ENCODE results near the gene EDRF1.

EDRF1 gene

GRCh38 chr10:125719173-125720001 lies at the start of gene EDRF1:
EDRF1 (plus strand) TSS chr10:125719709; CDS start chr10:125719808, 99 bp downstream.
- TF ChIP-seq ZBTB7A (IDR thresholded peaks at IDR 0.05; ENCODE audit: low read depth) (peak; percentile 90), FOXM1 (IDR thresholded peaks at IDR 0.05; ENCODE audit: borderline replicate concordance, low read depth) (no peak), USF1 (IDR thresholded peaks at IDR 0.05) (peak; percentile 53; the same call in 1 of the 2 replicates), EP300 (IDR thresholded peaks at IDR 0.05; ENCODE audit: borderline replicate concordance) (no peak; the same call in 1 of the 2 replicates), RAD21 (IDR thresholded peaks at IDR 0.05; ENCODE audit: low read depth) (peak; percentile 17; the same call in 1 of the 2 replicates), TCF12 (IDR thresholded peaks at IDR 0.05; ENCODE audit: low read depth) (peak; percentile 43; the same call in 1 of the 2 replicates), TEAD4 (IDR thresholded peaks at IDR 0.05) (no peak), MAX (IDR thresholded peaks at IDR 0.05) (peak; percentile 95), NFIC (IDR thresholded peaks at IDR 0.05) (peak; percentile 54), YY1 (IDR thresholded peaks at IDR 0.05; ENCODE audit: low read depth) (peak; percentile 71; the same call in 1 of the 2 replicates), TAF1 (IDR thresholded peaks at IDR 0.05; ENCODE audit: low read depth) (peak; percentile 95), EGR1 (IDR thresholded peaks at IDR 0.05) (no peak; the same call in 1 of the 2 replicates), CREB1 (IDR thresholded peaks at IDR 0.05; ENCODE audit: low read depth) (peak; percentile 59), CEBPB (IDR thresholded peaks at IDR 0.05) (no peak; the same call in 1 of the 2 replicates)

- TF ChIP-seq CREB1 (IDR thresholded peaks at IDR 0.05; ENCODE audit: low read depth) (no peak), FOXM1 (IDR thresholded peaks at IDR 0.05; ENCODE audit: borderline replicate concordance, low read depth) (no peak), TCF12 (IDR thresholded peaks at IDR 0.05; ENCODE audit: low read depth) (no peak), NFIC (IDR thresholded peaks at IDR 0.05) (no peak), CEBPB (IDR thresholded peaks at IDR 0.05) (no peak), RAD21 (IDR thresholded peaks at IDR 0.05; ENCODE audit: low read depth) (no peak), REST (IDR thresholded peaks at IDR 0.05; ENCODE audit: low read depth) (no peak), TEAD4 (IDR thresholded peaks at IDR 0.05) (no peak), EP300 (IDR thresholded peaks at IDR 0.05; ENCODE audit: borderline replicate concordance) (no peak)
Measured at GRCh38 chr10:125672884-125673283, 46.6 kb upstream of the EDRF1 start.

GRCh38 chr10:125679436-125679835 lies 40.1 kb upstream of the EDRF1 start:
- no peak for TF ChIP-seq CREB1 (IDR thresholded peaks at IDR 0.05; ENCODE audit: low read depth)
- no peak for TF ChIP-seq EP300 (IDR thresholded peaks at IDR 0.05; ENCODE audit: borderline replicate concordance)
- TF ChIP-seq TAF1 (IDR thresholded peaks at IDR 0.05; ENCODE audit: low read depth): no peak
- no peak for TF ChIP-seq TCF12 (IDR thresholded peaks at IDR 0.05; ENCODE audit: low read depth)
- TF ChIP-seq MAX (IDR thresholded peaks at IDR 0.05): no peak
- TF ChIP-seq FOXM1 (IDR thresholded peaks at IDR 0.05; ENCODE audit: borderline replicate concordance, low read depth): no peak
- TF ChIP-seq NFIC (IDR thresholded peaks at IDR 0.05): no peak
- no peak for TF ChIP-seq REST (IDR thresholded peaks at IDR 0.05; ENCODE audit: low read depth)
- TF ChIP-seq USF1 (IDR thresholded peaks at IDR 0.05): no peak
- no peak for TF ChIP-seq CEBPB (IDR thresholded peaks at IDR 0.05)

GRCh38 chr10:125683063-125683462 lies 36.4 kb upstream of the EDRF1 start, which contains the start of gene TEX36:
TEX36 (minus strand) TSS chr10:125683163; CDS start chr10:125682989, 174 bp downstream.
- TF ChIP-seq REST (IDR thresholded peaks at IDR 0.05; ENCODE audit: low read depth) (no peak), CREB1 (IDR thresholded peaks at IDR 0.05; ENCODE audit: low read depth) (no peak), ZBTB7A (IDR thresholded peaks at IDR 0.05; ENCODE audit: low read depth) (no peak), EP300 (IDR thresholded peaks at IDR 0.05; ENCODE audit: borderline replicate concordance) (no peak), MAX (IDR thresholded peaks at IDR 0.05) (no peak), TAF1 (IDR thresholded peaks at IDR 0.05; ENCODE audit: low read depth) (no peak), CEBPB (IDR thresholded peaks at IDR 0.05) (no peak), TCF12 (IDR thresholded peaks at IDR 0.05; ENCODE audit: low read depth) (no peak)
